ENCODE data around the gene KCNG2. TPM values are rescaled to one million over a fixed set of nuclear protein-coding genes. Genes with fewer than 3 reads are reported as not detected.

KCNG2 gene
- total RNA-seq, 1 donor from 2014 or later: not detected

- peaks cover 31% of the 10 kb centered on the region for H3K36me3 Mint-ChIP-seq
- no peaks in the 10 kb centered on the region for H3K27me3 Mint-ChIP-seq (ENCODE audit: low read depth)
- H3K27ac Mint-ChIP-seq: no peak overlapping the region
- H3K4me3 Mint-ChIP-seq: no peak overlapping the region
- no peak for DNase-seq (ENCODE audit: low spot score in 2 of 2, unreplicated experiment in 2 of 2)
- no peak for TF ChIP-seq CTCF (IDR thresholded peaks at IDR 0.05; ENCODE audit: unreplicated experiment)
- H3K4me1 Mint-ChIP-seq: peaks cover 3% of the 10 kb centered on the region
- no peaks in the 10 kb centered on the region for H3K9me3 Mint-ChIP-seq
Observed at GRCh38 chr18:79942786-79943607, 145.3 kb downstream of the KCNG2 start.

GRCh38 chr18:79943608-79944125 is 145.9 kb downstream of the KCNG2 start:
- TF ChIP-seq CTCF (IDR thresholded peaks at IDR 0.05; ENCODE audit: unreplicated experiment): no peak
- DNase-seq (ENCODE audit: low spot score in 2 of 2, unreplicated experiment in 2 of 2): no peak
- Mint-ChIP-seq H3K4me3 (no peak overlapping the region), H3K27ac (no peak overlapping the region), H3K9me3 (no peaks in the 10 kb centered on the region), H3K4me1 (peaks cover 3% of the 10 kb centered on the region), H3K36me3 (peaks cover 26% of the 10 kb centered on the region), H3K27me3 (ENCODE audit: low read depth) (no peaks in the 10 kb centered on the region)

GRCh38 chr18:79944126-79944731 is 146.5 kb downstream of the KCNG2 start:
- Mint-ChIP-seq H3K27ac (no peak overlapping the region), H3K9me3 (no peaks in the 10 kb centered on the region), H3K4me3 (no peak overlapping the region), H3K36me3 (peaks cover 23% of the 10 kb centered on the region), H3K4me1 (peaks cover 3% of the 10 kb centered on the region), H3K27me3 (ENCODE audit: low read depth) (no peaks in the 10 kb centered on the region)
- no peak for TF ChIP-seq CTCF (IDR thresholded peaks at IDR 0.05; ENCODE audit: unreplicated experiment)
- no peak for DNase-seq (ENCODE audit: low spot score in 2 of 2, unreplicated experiment in 2 of 2)

GRCh38 chr18:79944746-79945117 is 147.0 kb downstream of the KCNG2 start:
- no peaks in the 10 kb centered on the region for H3K27me3 Mint-ChIP-seq (ENCODE audit: low read depth)
- no peak overlapping the region for H3K27ac Mint-ChIP-seq
- no peak for DNase-seq (ENCODE audit: low spot score in 2 of 2, unreplicated experiment in 2 of 2)
- TF ChIP-seq CTCF (IDR thresholded peaks at IDR 0.05; ENCODE audit: unreplicated experiment): no peak
- no peaks in the 10 kb centered on the region for H3K9me3 Mint-ChIP-seq
- peaks cover 7% of the 10 kb centered on the region for H3K4me1 Mint-ChIP-seq
- peaks cover 18% of the 10 kb centered on the region for H3K36me3 Mint-ChIP-seq
- H3K4me3 Mint-ChIP-seq: no peak overlapping the region

GRCh38 chr18:79945118-79946042 is 147.6 kb downstream of the KCNG2 start:
- no peak overlapping the region for H3K27ac Mint-ChIP-seq
- H3K9me3 Mint-ChIP-seq: no peaks in the 10 kb centered on the region
- H3K36me3 Mint-ChIP-seq: peaks cover 12% of the 10 kb centered on the region
- peaks cover 13% of the 10 kb centered on the region for H3K4me1 Mint-ChIP-seq
- no peaks in the 10 kb centered on the region for H3K27me3 Mint-ChIP-seq (ENCODE audit: low read depth)
- no peak overlapping the region for H3K4me3 Mint-ChIP-seq
- no peak for TF ChIP-seq CTCF (IDR thresholded peaks at IDR 0.05; ENCODE audit: unreplicated experiment)
- no peak for DNase-seq (ENCODE audit: low spot score in 2 of 2, unreplicated experiment in 2 of 2)

All from mesothelial cell of epicardium (in vitro differentiated cells).